Kidney (tissue), 14 donors: ENCODE results near the gene KAT7. TPM values are rescaled to one million over a fixed set of nuclear protein-coding genes. Genes with fewer than 3 reads are reported as not detected.

Experiments used
- DNase-seq, 5 donors: peaks; one replicate each; pipeline ENCODE4 v3.0.0-alpha.2; 2013 to 2020
- FAIRE-seq: peaks from 2 replicates; lab custom pipeline; 2012; peaks lifted over from hg19 to GRCh38; lab: Jason Lieb, UNC
- H3K27ac ChIP-seq, 2 donors: one replicate each; pipeline ENCODE4 v1.7.0; 2013; ENCODE audit warnings: low read depth in 2 of 2, low read length in 2 of 2, inconsistent platforms in 1 of 2
- H3K27me3 ChIP-seq: one replicate; pipeline ENCODE4 v1.7.1; 2013; ENCODE audit warnings: low read length, inconsistent platforms; ENCODE audit not compliant: control insufficient read depth, insufficient read depth
- H3K36me3 ChIP-seq, 3 donors: one replicate each; pipeline versions ENCODE4 v1.7.0 to v1.7.1; 2013; ENCODE audit warnings: low read length in 3 of 3, control low read depth in 1 of 3, inconsistent platforms in 1 of 3; ENCODE audit not compliant: insufficient read depth in 3 of 3, control insufficient read depth in 2 of 3
- H3K4me1 ChIP-seq, 3 donors: one replicate each; pipeline versions ENCODE4 v1.7.0 to v1.7.1; 2013; ENCODE audit warnings: low read length in 3 of 3, inconsistent platforms in 1 of 3, low read depth in 1 of 3; ENCODE audit not compliant: control insufficient read depth in 2 of 3, insufficient read depth in 2 of 3
- H3K4me3 ChIP-seq, 3 donors: one replicate each; pipeline versions ENCODE4 v1.7.0 to v1.8.1; 2013; ENCODE audit warnings: low read length in 3 of 3, control low read depth in 1 of 3, inconsistent platforms in 1 of 3
- H3K9ac ChIP-seq, 3 donors: one replicate each; pipeline versions ENCODE4 v1.7.0 to v1.7.1; 2013; ENCODE audit warnings: low read length in 3 of 3, control low read depth in 1 of 3, inconsistent platforms in 1 of 3
- H3K9me3 ChIP-seq, 3 donors: one replicate each; pipeline versions ENCODE4 v1.7.0 to v1.7.1; 2013; ENCODE audit warnings: low read length in 3 of 3, control low read depth in 1 of 3, inconsistent platforms in 1 of 3; ENCODE audit not compliant: control insufficient read depth in 2 of 3, insufficient read depth in 1 of 3
- intact Hi-C: fragments of 100-400 bp; cut with DNase I; formaldehyde crosslinking; loops from one replicate; pipeline ENCODE4 v1.11.1; 2022
- polyA plus RNA-seq: library from polyadenylated mRNA; stranded (reverse); fragments of 350-450 nt; fragmentation: Illumina TruSeq; extraction: RNeasy Lipid Tissue Mini Kit (QIAGEN cat#74804); gene quantifications from one replicate; pipeline ENCODE4 v1.2.3, GENCODE V29; 2014; ENCODE audit warnings: low read depth, low replicate concordance; ENCODE audit not compliant: insufficient read depth
- total RNA-seq: library from RNA; stranded (reverse); fragmentation: NEBNext Ultra II Directional; extraction: Animal tissue kit (Norgen Biotek cat#: 25700); gene quantifications from one replicate; pipeline ENCODE4 v1.2.1, GENCODE V29; 2021
- TF ChIP-seq, protein P1 (sequence below): IDR thresholded peaks from 3 replicates; pipeline ENCODE4 v1.5.1; 2012; ENCODE audit warnings: mild to moderate bottlenecking, moderate library complexity, borderline replicate concordance; ENCODE audit not compliant: insufficient read depth; ENCODE audit errors: extremely low read depth
- donor health status: control.
- donor health status: control.
- donor health status: control.
- donor health status: control.
- donor health status: control.
- donor health status: DM: yes; HTN: yes; CAD: no.
- donor health status: Normal renal cell carcinoma (clear cell type).

Gene KAT7
- total and polyA plus RNA-seq, 2 donors from 2014 or later = 18.4 to 76.9 TPM

DNA sequence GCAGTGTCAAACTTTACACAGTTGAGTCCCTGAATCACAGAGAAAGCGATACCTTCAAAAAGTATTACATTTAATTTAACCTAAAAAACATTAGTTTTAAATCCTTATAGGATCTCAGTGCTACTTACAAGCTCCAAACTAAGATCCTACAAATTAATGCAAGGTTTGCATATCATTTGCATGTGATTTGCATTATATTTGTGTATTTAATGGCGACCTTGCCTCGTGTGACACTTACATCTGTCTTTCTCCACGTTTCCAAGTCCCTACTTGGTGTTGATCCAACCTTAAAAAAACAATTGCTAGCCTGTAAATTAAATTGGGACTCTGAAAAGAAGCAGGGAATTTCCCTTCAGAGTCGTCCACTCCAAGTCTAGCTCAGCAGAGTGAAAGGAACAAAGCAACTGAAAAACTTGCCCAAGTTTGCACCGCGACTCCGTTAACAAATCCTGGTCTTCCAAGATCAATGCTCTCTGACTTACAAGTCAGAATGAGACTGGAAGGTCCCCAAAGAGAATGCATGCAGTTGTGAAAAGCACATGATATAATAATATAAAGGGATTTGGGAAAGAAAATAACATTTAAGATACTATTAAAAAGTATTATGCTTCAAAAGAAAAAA is 23.8 kb upstream of the KAT7 start:
- H3K9me3 ChIP-seq = no peaks in the 10 kb centered on the region
- H3K36me3 ChIP-seq = no peaks in the 10 kb centered on the region
- no peak for FAIRE-seq
- H3K4me1 ChIP-seq = peaks cover 0 to 7% (median 3%) of the 10 kb centered on the region in 3 donors
- intact Hi-C loops = no loop called here
- H3K27ac ChIP-seq = no peak overlapping the region
- H3K4me3 ChIP-seq = peak overlapping the region; percentile 22 to 80 (median 64)
- no peak overlapping the region for H3K9ac ChIP-seq
- TF ChIP-seq, protein P1, sequence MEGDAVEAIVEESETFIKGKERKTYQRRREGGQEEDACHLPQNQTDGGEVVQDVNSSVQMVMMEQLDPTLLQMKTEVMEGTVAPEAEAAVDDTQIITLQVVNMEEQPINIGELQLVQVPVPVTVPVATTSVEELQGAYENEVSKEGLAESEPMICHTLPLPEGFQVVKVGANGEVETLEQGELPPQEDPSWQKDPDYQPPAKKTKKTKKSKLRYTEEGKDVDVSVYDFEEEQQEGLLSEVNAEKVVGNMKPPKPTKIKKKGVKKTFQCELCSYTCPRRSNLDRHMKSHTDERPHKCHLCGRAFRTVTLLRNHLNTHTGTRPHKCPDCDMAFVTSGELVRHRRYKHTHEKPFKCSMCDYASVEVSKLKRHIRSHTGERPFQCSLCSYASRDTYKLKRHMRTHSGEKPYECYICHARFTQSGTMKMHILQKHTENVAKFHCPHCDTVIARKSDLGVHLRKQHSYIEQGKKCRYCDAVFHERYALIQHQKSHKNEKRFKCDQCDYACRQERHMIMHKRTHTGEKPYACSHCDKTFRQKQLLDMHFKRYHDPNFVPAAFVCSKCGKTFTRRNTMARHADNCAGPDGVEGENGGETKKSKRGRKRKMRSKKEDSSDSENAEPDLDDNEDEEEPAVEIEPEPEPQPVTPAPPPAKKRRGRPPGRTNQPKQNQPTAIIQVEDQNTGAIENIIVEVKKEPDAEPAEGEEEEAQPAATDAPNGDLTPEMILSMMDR = no peak
- DNase-seq = no peak
- H3K27me3 ChIP-seq = no peaks in the 10 kb centered on the region

DNA sequence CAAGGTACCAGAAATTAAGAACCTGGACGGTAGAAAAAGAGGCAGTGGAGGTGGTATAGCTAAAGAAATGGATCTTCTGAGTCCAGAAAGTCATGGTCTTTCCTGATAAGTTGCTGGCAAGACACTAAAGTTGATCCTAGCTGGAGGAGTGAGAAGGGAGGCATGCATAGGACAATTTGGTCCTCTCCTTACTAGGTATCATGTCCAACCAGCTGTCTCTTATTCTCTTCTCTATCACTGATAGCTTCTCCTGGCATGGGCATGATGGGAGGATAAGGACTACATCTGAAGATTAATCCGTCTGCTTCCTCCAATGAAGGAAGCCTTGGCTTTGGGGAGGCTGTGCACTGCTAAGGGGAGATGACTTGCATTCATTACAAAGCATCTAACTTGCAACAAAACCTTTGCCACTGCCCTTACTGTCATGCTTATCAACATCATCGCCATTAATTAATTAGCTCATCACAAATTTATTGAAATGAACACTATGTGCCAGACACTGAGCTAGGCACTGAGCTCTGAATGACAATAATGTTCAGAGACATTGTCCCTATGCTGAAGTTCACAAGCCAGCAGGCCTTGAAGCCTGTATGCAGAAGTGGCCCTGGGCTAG is 21.5 kb upstream of the KAT7 start:
- no peak for DNase-seq
- TF ChIP-seq, protein P1 = no peak
- no peaks in the 10 kb centered on the region for H3K36me3 ChIP-seq
- H3K4me3 ChIP-seq = no peak overlapping the region
- peaks cover 0 to 7% (median 3%) of the 10 kb centered on the region in 3 donors for H3K4me1 ChIP-seq
- intact Hi-C loops = no loop called here
- H3K9ac ChIP-seq = no peak overlapping the region
- H3K27me3 ChIP-seq = no peaks in the 10 kb centered on the region
- no peak for FAIRE-seq
- no peak overlapping the region for H3K27ac ChIP-seq
- H3K9me3 ChIP-seq = no peaks in the 10 kb centered on the region

DNA sequence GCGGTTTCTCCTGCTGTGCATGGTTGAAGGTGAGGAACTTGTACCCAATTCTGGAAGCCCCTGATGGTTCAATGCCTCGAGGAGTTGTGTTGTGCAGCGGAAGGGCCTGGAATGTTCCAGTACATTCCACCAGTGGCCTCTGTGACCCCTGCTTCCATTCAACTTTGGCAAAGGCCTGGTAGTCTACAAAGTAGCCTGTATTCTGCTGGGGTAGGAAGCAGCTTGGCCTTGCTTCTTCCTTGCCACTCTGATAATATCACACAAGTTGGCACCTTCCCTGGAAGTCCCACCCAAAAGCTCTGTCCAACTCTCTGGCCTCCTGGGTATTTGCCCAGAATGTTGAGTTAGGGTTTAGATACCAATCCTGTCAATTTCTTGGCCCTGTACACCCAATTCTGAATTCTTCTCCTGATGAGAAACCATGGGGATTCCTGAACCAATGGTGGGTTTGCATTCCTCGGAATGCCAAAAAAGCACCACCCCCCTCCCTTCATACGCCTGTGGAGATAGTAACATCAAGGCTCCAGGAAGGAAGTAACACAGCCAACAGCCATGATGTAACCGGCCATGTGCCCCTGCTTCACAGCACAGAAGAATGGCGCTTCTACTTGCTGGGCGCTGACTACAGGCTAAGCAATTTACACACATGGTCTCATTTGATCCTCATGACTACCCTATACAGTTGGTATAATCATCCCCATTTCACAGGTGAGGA is 12.8 kb upstream of the KAT7 start:
- TF ChIP-seq, protein P1 = no peak
- H3K36me3 ChIP-seq = no peaks in the 10 kb centered on the region
- no peak overlapping the region for H3K4me3 ChIP-seq
- H3K9me3 ChIP-seq = no peaks in the 10 kb centered on the region
- H3K27ac ChIP-seq = peak overlapping the region; percentile 34 to 55
- H3K4me1 ChIP-seq = peaks cover 0 to 12% (median 11%) of the 10 kb centered on the region in 3 donors
- no peak for FAIRE-seq
- intact Hi-C loops = loop anchor here (10.0 kb wide), 1 partner anchor 71 kb away; the partner anchor contains the start of gene SLC35B1
- peak overlapping the region in 1 of 3 donors; percentile 26 for H3K9ac ChIP-seq
- peak in 4 of 5 donors; percentile 25 to 68 (median 45) for DNase-seq
- no peaks in the 10 kb centered on the region for H3K27me3 ChIP-seq
